H1 (cell line): ENCODE results near the gene ZNF511. TPM values are rescaled to one million over a fixed set of nuclear protein-coding genes. Genes with fewer than 3 reads are reported as not detected.

Source experiments
- ASH2L ChIP-seq: fragments of 200-600, 300-600 bp; sonication (generic); IDR thresholded peaks from one replicate; pipeline ENCODE4 v1.7.1; 2017; ENCODE audit warnings: low read length
- BCL11A ChIP-seq, 2 experiments: IDR thresholded peaks; one replicate each; pipeline ENCODE4 v1.6.1; 2011; ENCODE audit warnings: low read depth in 2 of 2, low read length in 2 of 2, mild to moderate bottlenecking in 2 of 2
- CEBPB ChIP-seq: IDR thresholded peaks from 2 replicates; pipeline ENCODE4 v1.6.1; 2012; ENCODE audit warnings: low read depth, low read length
- CTBP2 ChIP-seq: IDR thresholded peaks from 2 replicates; pipeline ENCODE4 v1.7.0; 2011; ENCODE audit warnings: borderline replicate concordance, mild to moderate bottlenecking, moderate library complexity, mixed read lengths, low read length; ENCODE audit not compliant: insufficient read depth, insufficient read length
- CTCF ChIP-seq, 3 experiments: IDR thresholded peaks; 1 replicate in 2 of 3; 2 replicates in 1 of 3; pipeline versions ENCODE4 v1.5.1 to v1.6.1; 2011; ENCODE audit warnings: low read length in 3 of 3, mild to moderate bottlenecking in 3 of 3, inconsistent platforms in 2 of 3, low read depth in 1 of 3, moderate library complexity in 1 of 3; ENCODE audit not compliant: insufficient read depth in 1 of 3; ENCODE audit errors: control extremely low read depth in 1 of 3
- EP300 ChIP-seq, 2 experiments: IDR thresholded peaks; 1 replicate in 1 of 2; 2 replicates in 1 of 2; pipeline ENCODE4 v1.6.1; 2011 to 2012; ENCODE audit warnings: low read depth in 2 of 2, low read length in 2 of 2, mild to moderate bottlenecking in 2 of 2, borderline replicate concordance in 1 of 2, inconsistent platforms in 1 of 2, moderate library complexity in 1 of 2
- FOSL1 ChIP-seq: IDR thresholded peaks from 2 replicates; pipeline ENCODE4 v1.6.1; 2011; ENCODE audit warnings: mild to moderate bottlenecking, low read depth, low read length, moderate library complexity; ENCODE audit not compliant: insufficient read depth
- GTF2F1 ChIP-seq: IDR thresholded peaks from 2 replicates; pipeline ENCODE4 v1.6.1; 2012; ENCODE audit warnings: low read depth, low read length, improper control_type of control experiment, borderline replicate concordance
- HDAC2 ChIP-seq, 2 experiments: fragments of 300-600 bp in 1 of 2; sonication (generic) in 1 of 2; IDR thresholded peaks; 2 replicates each; pipeline ENCODE4 v1.6.1; 2011 to 2012; ENCODE audit warnings: low read depth in 2 of 2, low read length in 2 of 2, mild to moderate bottlenecking in 2 of 2, moderate library complexity in 2 of 2, borderline replicate concordance in 1 of 2, inconsistent platforms in 1 of 2
- HDAC6 ChIP-seq: IDR thresholded peaks from one replicate; pipeline ENCODE4 v1.7.1; 2012; ENCODE audit warnings: low read depth, mild to moderate bottlenecking, inconsistent platforms, low read length, moderate library complexity
- KDM1A ChIP-seq: fragments of 200-600, 300-600 bp; sonication (generic); IDR thresholded peaks from 2 replicates; pipeline ENCODE4 v1.7.1; 2016; ENCODE audit warnings: mild to moderate bottlenecking, low read length, borderline replicate concordance
- POLR2AphosphoS5 ChIP-seq: IDR thresholded peaks from 2 replicates; pipeline ENCODE4 v1.6.1; 2011; ENCODE audit warnings: low read depth, low read length
- POU5F1 ChIP-seq: IDR thresholded peaks from 2 replicates; pipeline ENCODE4 v1.6.1; 2011; ENCODE audit warnings: low read depth, mild to moderate bottlenecking, low read length, moderate library complexity
- RAD21 ChIP-seq, 2 experiments: IDR thresholded peaks in 1 of 2; conservative IDR thresholded peaks in 1 of 2; 2 replicates each; pipeline ENCODE4 v1.6.1; 2011; ENCODE audit warnings: low read depth in 2 of 2, low read length in 2 of 2, improper control_type of control experiment in 1 of 2, inconsistent platforms in 1 of 2, mild to moderate bottlenecking in 1 of 2, moderate library complexity in 1 of 2
- RNF2 ChIP-seq: fragments of 200-900, 300-1000 bp; sonication (generic); IDR thresholded peaks from 2 replicates; pipeline ENCODE4 v1.7.1; 2016; ENCODE audit warnings: borderline replicate concordance, low read depth, mild to moderate bottlenecking, antibody characterized with exemption, low read length; ENCODE audit not compliant: poor library complexity, severe bottlenecking; ENCODE audit errors: missing control alignments
- SP2 ChIP-seq: IDR thresholded peaks from 2 replicates; pipeline ENCODE4 v1.6.1; 2012; ENCODE audit warnings: mild to moderate bottlenecking, low read length, inconsistent platforms
- SRF ChIP-seq: IDR thresholded peaks from 2 replicates; pipeline ENCODE4 v1.6.1; 2011; ENCODE audit warnings: mild to moderate bottlenecking, low read depth, low read length, moderate library complexity
- SUZ12 ChIP-seq: fragments of 200-600 bp; sonication (generic); IDR thresholded peaks from 2 replicates; pipeline ENCODE4 v1.6.1; 2012; ENCODE audit warnings: mild to moderate bottlenecking, inconsistent platforms, low read length, moderate library complexity, mixed read lengths
- TAF7 ChIP-seq: optimal IDR thresholded peaks from 2 replicates; pipeline ENCODE3; 2011; ENCODE audit warnings: low read depth, mild to moderate bottlenecking, inconsistent platforms, low read length, moderate library complexity, borderline replicate concordance
- TBP ChIP-seq: IDR thresholded peaks from 2 replicates; pipeline ENCODE4 v1.6.1; 2011; ENCODE audit warnings: low read depth, low read length, improper control_type of control experiment
- YY1 ChIP-seq: IDR thresholded peaks from 2 replicates; pipeline ENCODE4 v1.6.1; 2011; ENCODE audit warnings: low read depth, mild to moderate bottlenecking, low read length
- polyA plus RNA-seq, 7 experiments: library from polyadenylated mRNA; depleted of rRNA in 3 of 7; stranded (reverse) in 5 of 7; unstranded in 2 of 7; fragments of >200 nt in 5 of 7; fragments of 200-250 nt in 2 of 7; gene quantifications; 1 replicate in 5 of 7; 2 replicates in 1 of 7; 4 replicates in 1 of 7; pipeline versions ENCODE4 v1.2.1 to v1.2.3, GENCODE V29; 2011 to 2013; ENCODE audit warnings: missing spikeins in 2 of 7, mixed read lengths in 2 of 7
- total RNA-seq: library from RNA; stranded (reverse); fragmentation: NEBNext Ultra II Directional; extraction: Animal tissue kit (Norgen Biotek cat#: 25700); gene quantifications from 2 replicates; pipeline ENCODE4 v1.2.1, GENCODE V29; 2021

Gene ZNF511
- total and polyA plus RNA-seq, 2 of the 8 experiments (the other 6 are each of a cell fraction or from before 2014, with no cell fraction given) = 55.4 to 71.7 TPM

- TF ChIP-seq SP2 = no peak
- TF ChIP-seq YY1 = peak; percentile 81
- no peak for TF ChIP-seq KDM1A
- peak; percentile 86 to 94; a peak in 2 of 4 replicates for TF ChIP-seq HDAC2 (IDR thresholded peaks at IDR 0.05; ENCODE audit: borderline replicate concordance in 1 of 2, low read depth in 2 of 2, low read length in 2 of 2)
- TF ChIP-seq POLR2AphosphoS5 = no peak
- no peak for TF ChIP-seq GTF2F1
- peak; percentile 85 to 96 (median 91) for TF ChIP-seq CTCF (IDR thresholded peaks at IDR 0.05; ENCODE audit: control extremely low read depth in 1 of 3, insufficient read depth in 1 of 3, low read depth in 1 of 3, low read length in 3 of 3)
- TF ChIP-seq CEBPB = no peak
- TF ChIP-seq EP300 (IDR thresholded peaks at IDR 0.05; ENCODE audit: borderline replicate concordance in 1 of 2, low read depth in 2 of 2, low read length in 2 of 2) = no peak
- peak; percentile 36 for TF ChIP-seq ASH2L
- TF ChIP-seq POU5F1 = no peak
- TF ChIP-seq RAD21 (IDR thresholded peaks at IDR 0.05 in 1 of 2, conservative IDR thresholded peaks at IDR 0.05 in 1 of 2; ENCODE audit: low read depth in 2 of 2, low read length in 2 of 2) = peak; percentile 41 to 57; a peak in 3 of 4 replicates
- TF ChIP-seq SRF = no peak
- peak; percentile 70 for TF ChIP-seq TAF7
- no peak for TF ChIP-seq HDAC6
- no peak for TF ChIP-seq FOSL1
- no peak for TF ChIP-seq CTBP2
- no peak for TF ChIP-seq SUZ12
- TF ChIP-seq RNF2 = no peak
- TF ChIP-seq TBP = peak; percentile 88
- no peak for TF ChIP-seq BCL11A (IDR thresholded peaks at IDR 0.05; ENCODE audit: low read depth in 2 of 2, low read length in 2 of 2)
Measured at GRCh38 chr10:133318494-133319127, 9.9 kb downstream of the ZNF511 start (continued).
